HL-60/S4 (cell line): Measurements from ENCODE around the gene ITPRIP.

Source experiments
- in situ Hi-C: fragments of 300-500 bp; cut with MboI; formaldehyde crosslinking; loops from 2 replicates; pipeline ENCODE4 v1.14.3; 2022; ENCODE audit warnings: low sequenced_read_pairs

ITPRIP gene

GRCh38 chr10:104326991-104327610, 11.2 kb downstream of the ITPRIP start:
- in situ Hi-C loops: no loop called here

- in situ Hi-C loops: no loop called here
Measured at GRCh38 chr10:104325436-104326435, 12.5 kb downstream of the ITPRIP start.

GRCh38 chr10:104324931-104325330, 13.3 kb downstream of the ITPRIP start:
- in situ Hi-C loops: no loop called here

GRCh38 chr10:104324221-104324686, 14.0 kb downstream of the ITPRIP start:
- in situ Hi-C loops: no loop called here

GRCh38 chr10:104323760-104324201, 14.5 kb downstream of the ITPRIP start:
- in situ Hi-C loops: no loop called here

- in situ Hi-C loops: no loop called here
Measured at GRCh38 chr10:104323085-104323484, 15.2 kb downstream of the ITPRIP start.

- in situ Hi-C loops: no loop called here
Measured at GRCh38 chr10:104322416-104322782, 15.9 kb downstream of the ITPRIP start.

- in situ Hi-C loops: no loop called here
Measured at GRCh38 chr10:104321725-104322415, 16.4 kb downstream of the ITPRIP start.

GRCh38 chr10:104321226-104321625, 17.0 kb downstream of the ITPRIP start:
- in situ Hi-C loops: no loop called here

- in situ Hi-C loops: no loop called here
Measured at GRCh38 chr10:104318810-104319741, 19.2 kb downstream of the ITPRIP start.

GRCh38 chr10:104318326-104318725, 19.9 kb downstream of the ITPRIP start:
- in situ Hi-C loops: no loop called here

GRCh38 chr10:104317726-104318299, 20.5 kb downstream of the ITPRIP start:
- in situ Hi-C loops: no loop called here

- in situ Hi-C loops: no loop called here
Measured at GRCh38 chr10:104317269-104317710, 21.0 kb downstream of the ITPRIP start.

GRCh38 chr10:104316321-104317099, 21.8 kb downstream of the ITPRIP start:
- in situ Hi-C loops: no loop called here

GRCh38 chr10:104315486-104315921, 22.8 kb downstream of the ITPRIP start:
- in situ Hi-C loops: no loop called here

GRCh38 chr10:104314591-104315485, 23.4 kb downstream of the ITPRIP start:
- in situ Hi-C loops: no loop called here

- in situ Hi-C loops: no loop called here
Measured at GRCh38 chr10:104311184-104311720, 27.0 kb downstream of the ITPRIP start.
